Measurements from ENCODE around the gene NOL4L. TPM values are rescaled to one million over a fixed set of nuclear protein-coding genes. Genes with fewer than 3 reads are reported as not detected.

NOL4L gene
- total RNA-seq, 2 experiments from 2014 or later, result 39.1 to 41.1 TPM

DNA sequence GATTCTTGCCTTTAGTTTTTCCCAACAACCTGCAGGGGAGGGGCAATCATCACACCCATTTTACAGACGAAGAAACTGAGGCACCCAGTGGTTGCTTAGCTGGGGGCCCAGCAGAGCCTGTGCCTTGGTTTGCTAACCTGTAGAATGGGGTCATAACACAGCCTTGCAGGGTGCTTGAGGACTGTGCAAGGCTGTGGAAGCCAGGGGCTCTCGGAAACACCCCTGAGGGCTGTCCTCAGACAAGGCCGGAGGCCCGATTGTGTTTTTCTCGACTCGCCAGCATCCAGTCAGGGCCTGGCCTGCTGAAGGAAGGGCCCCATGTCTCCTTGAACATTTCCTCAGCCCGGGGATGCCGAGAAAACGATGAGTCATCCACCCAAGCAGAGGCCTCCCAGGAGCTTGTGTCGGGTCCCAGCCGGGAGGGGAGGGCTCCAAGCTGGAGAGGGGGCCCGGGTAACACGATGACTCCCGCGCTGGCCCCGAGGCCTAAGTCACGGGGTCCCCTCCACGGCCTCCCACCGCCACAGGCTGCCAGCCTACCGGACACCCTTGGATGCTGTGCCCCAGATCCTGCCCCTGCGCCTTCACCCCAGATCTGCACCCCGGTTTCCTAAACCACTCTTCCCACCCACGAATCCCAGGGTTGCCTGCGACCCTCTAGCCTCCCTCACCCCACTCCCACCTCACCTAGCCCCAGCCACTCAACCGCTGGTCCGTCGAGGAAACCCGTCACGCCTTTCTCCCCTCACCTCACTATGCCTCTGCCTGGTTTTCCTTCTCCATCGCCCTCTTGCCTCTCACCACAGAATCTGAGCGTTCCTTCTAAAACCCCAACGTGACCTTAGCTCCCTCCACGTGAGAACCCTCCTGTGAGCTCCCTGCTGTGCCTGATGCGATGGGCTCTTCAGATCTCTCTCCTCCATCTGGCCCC, 10.6 kb downstream of the NOL4L start:
- Mint-ChIP-seq H3K36me3 (no peaks in the 10 kb centered on the region), H3K4me1 (peaks cover 11% of the 10 kb centered on the region), H3K9me3 (no peaks in the 10 kb centered on the region), H3K4me3 (no peak overlapping the region), H3K27me3 (no peaks in the 10 kb centered on the region), H3K27ac (no peak overlapping the region)
- ATAC-seq (ENCODE audit: low read depth) (no peak), DNase-seq (no peak)
- POLR2A ChIA-PET, result interaction anchor here (1.4 to 1.7 kb wide), 2 partner anchors 35 to 39 kb away, joined by 3 to 6 read pairs; no protein-coding TSS in a partner anchor

- Mint-ChIP-seq H3K4me1 (peaks cover 5% of the 10 kb centered on the region), H3K4me3 (no peak overlapping the region), H3K9me3 (no peaks in the 10 kb centered on the region), H3K36me3 (no peaks in the 10 kb centered on the region), H3K27ac (no peak overlapping the region), H3K27me3 (no peaks in the 10 kb centered on the region)
- POLR2A ChIA-PET, result interaction anchor here (0.7 to 1.7 kb wide), 2 partner anchors 13 to 38 kb away, joined by 4 to 6 read pairs; no protein-coding TSS in a partner anchor
- DNase-seq (no peak), ATAC-seq (ENCODE audit: low read depth) (no peak)
Observed at GRCh38 chr20:32573167-32573851, 11.8 kb downstream of the NOL4L start.

- Mint-ChIP-seq H3K4me3 (no peak overlapping the region), H3K4me1 (no peaks in the 10 kb centered on the region), H3K9me3 (no peaks in the 10 kb centered on the region), H3K27me3 (no peaks in the 10 kb centered on the region), H3K36me3 (no peaks in the 10 kb centered on the region), H3K27ac (no peak overlapping the region)
- DNase-seq (no peak), ATAC-seq (ENCODE audit: low read depth) (no peak)
- POLR2A ChIA-PET, result interaction anchor here (0.6 kb wide), 1 partner anchor 36 kb away, joined by 3 read pairs; no protein-coding TSS in a partner anchor
Observed at GRCh38 chr20:32572271-32572968, 12.7 kb downstream of the NOL4L start.

GRCh38 chr20:32571566-32571965, 13.6 kb downstream of the NOL4L start:
- Mint-ChIP-seq H3K27ac (no peak overlapping the region), H3K27me3 (no peaks in the 10 kb centered on the region), H3K4me1 (no peaks in the 10 kb centered on the region), H3K9me3 (no peaks in the 10 kb centered on the region), H3K36me3 (no peaks in the 10 kb centered on the region), H3K4me3 (no peak overlapping the region)
- DNase-seq (no peak), ATAC-seq (ENCODE audit: low read depth) (no peak)
- POLR2A ChIA-PET, result no interaction called here

DNA sequence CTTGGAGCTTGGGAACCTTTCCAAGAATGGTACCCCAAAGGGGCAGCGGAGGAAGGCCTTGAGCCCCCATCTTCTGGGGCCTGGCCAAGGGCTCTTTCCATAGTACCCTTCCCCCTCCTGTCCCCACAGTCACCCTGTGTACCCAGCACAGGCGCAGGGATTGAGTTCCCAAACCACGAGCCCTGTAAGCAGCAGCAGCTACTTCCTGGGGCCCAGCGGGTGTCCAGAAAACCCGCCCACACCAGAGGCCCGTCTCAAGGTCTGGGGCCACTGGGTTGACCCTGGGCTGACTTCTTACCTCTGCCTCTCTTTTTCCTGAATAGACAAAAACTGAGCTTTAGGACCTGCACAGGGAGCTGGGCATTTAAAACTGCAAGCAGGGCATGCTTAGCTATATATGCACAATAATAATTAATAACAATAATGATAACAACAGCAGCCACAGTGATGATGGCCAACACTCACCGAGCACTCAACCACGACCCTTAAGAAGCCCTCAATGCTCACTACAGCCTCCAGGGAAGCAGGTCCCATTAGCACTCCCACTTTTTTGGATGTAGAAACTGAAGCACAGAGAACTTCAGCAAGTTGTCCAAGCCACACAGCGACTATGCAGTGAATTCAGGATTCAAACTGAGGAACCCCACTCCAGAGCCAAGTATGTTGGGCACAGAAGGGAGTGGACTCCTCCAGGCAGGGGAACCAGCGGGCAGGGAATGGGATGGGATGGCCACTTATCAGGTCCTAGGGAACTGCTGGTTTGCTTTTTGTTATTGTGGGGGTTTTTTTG, 14.5 kb downstream of the NOL4L start:
- Mint-ChIP-seq H3K27me3 (no peaks in the 10 kb centered on the region), H3K4me1 (peaks cover under 1% of the 10 kb centered on the region), H3K4me3 (no peak overlapping the region), H3K9me3 (no peaks in the 10 kb centered on the region), H3K27ac (no peak overlapping the region), H3K36me3 (no peaks in the 10 kb centered on the region)
- POLR2A ChIA-PET, result interaction anchor here (0.7 to 1.1 kb wide), 2 partner anchors 9 to 31 kb away, joined by 3 to 4 read pairs; no protein-coding TSS in a partner anchor
- no peak for DNase-seq
- no peak for ATAC-seq (ENCODE audit: low read depth)

GRCh38 chr20:32569380-32570305, 15.5 kb downstream of the NOL4L start:
- Mint-ChIP-seq H3K36me3 (no peaks in the 10 kb centered on the region), H3K27ac (no peak overlapping the region), H3K9me3 (no peaks in the 10 kb centered on the region), H3K27me3 (no peaks in the 10 kb centered on the region), H3K4me3 (no peak overlapping the region), H3K4me1 (peaks cover 1% of the 10 kb centered on the region)
- DNase-seq (no peak), ATAC-seq (ENCODE audit: low read depth) (no peak)
- POLR2A ChIA-PET, result interaction anchor here (0.8 to 1.3 kb wide), 4 partner anchors 16 to 46 kb away, joined by 3 read pairs; partner anchors contain the start of gene NOL4L

- no peaks in the 10 kb centered on the region for H3K9me3 Mint-ChIP-seq
- DNase-seq (no peak), ATAC-seq (ENCODE audit: low read depth) (no peak)
- no peak overlapping the region for H3K4me3 Mint-ChIP-seq
- POLR2A ChIA-PET, result interaction anchor here (0.8 to 1.3 kb wide), 3 partner anchors 17 to 45 kb away, joined by 3 read pairs; partner anchors contain the start of gene NOL4L
- no peak overlapping the region for H3K27ac Mint-ChIP-seq
- no peaks in the 10 kb centered on the region for H3K27me3 Mint-ChIP-seq
- H3K36me3 Mint-ChIP-seq, result no peaks in the 10 kb centered on the region
- H3K4me1 Mint-ChIP-seq, result peaks cover 1% of the 10 kb centered on the region
Observed at GRCh38 chr20:32569018-32569379, 16.1 kb downstream of the NOL4L start.

- Mint-ChIP-seq H3K9me3 (no peaks in the 10 kb centered on the region), H3K27me3 (no peaks in the 10 kb centered on the region), H3K4me1 (peaks cover 2% of the 10 kb centered on the region), H3K36me3 (no peaks in the 10 kb centered on the region), H3K27ac (no peak overlapping the region), H3K4me3 (no peak overlapping the region)
- DNase-seq (no peak), ATAC-seq (ENCODE audit: low read depth) (no peak)
- POLR2A ChIA-PET, result interaction anchor here (1.4 kb wide), 1 partner anchor 31 kb away, joined by 3 read pairs; no protein-coding TSS in a partner anchor
Observed at GRCh38 chr20:32567384-32568178, 17.6 kb downstream of the NOL4L start.

DNA sequence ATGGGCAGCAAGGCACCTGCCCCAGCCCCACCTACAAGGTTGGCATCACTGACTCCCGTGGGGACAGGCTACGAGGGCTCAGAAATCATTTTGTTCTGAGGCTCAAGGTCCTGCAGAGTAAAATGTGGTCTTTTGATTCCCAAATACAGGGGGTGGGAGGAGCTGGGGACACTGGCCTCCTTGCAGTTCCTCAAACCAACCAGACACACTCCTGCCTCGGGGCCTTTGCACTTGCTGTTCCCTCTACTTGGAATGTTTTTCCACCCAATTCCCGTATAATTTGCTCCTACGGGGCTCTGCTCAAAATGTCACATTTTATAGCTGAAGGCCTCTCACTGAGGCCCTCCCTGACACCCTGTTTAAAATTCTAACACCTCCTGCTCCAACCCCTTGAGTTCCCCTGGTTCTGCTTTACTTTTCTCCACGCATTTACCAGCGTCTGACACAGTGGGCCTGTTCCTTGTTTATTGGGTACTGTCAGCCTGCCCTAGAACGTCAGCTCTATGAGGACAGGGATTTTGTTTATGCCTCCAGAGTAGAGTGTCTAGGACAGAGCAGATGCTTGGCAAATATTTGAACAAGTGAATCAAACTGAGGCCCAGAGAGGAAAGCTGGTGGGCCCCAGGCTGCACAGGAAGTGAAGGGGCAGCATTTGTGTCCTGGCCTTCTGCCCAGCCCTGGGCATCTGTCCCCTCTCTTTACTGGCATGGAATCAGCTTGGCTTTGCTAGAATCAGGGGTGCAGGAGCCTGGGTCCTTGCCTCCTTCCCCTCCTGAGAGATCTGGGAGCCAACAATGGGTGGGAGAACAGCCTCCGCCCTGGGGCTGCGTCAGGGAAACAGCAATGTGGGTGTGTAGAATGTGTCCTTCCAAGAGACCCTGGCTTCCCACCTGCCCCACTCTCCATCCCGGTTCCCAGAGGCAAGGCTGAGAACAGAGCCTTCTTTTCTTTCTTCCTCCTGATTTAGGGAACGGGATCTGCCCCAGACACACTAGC, 18.5 kb downstream of the NOL4L start:
- Mint-ChIP-seq H3K27ac (peak overlapping the region; percentile 39), H3K4me1 (peaks cover 6% of the 10 kb centered on the region), H3K9me3 (no peaks in the 10 kb centered on the region), H3K36me3 (no peaks in the 10 kb centered on the region), H3K4me3 (no peak overlapping the region), H3K27me3 (no peaks in the 10 kb centered on the region)
- POLR2A ChIA-PET, result interaction anchor here (0.8 to 1.4 kb wide), 2 partner anchors 30 to 32 kb away, joined by 3 read pairs; no protein-coding TSS in a partner anchor
- ATAC-seq (ENCODE audit: low read depth) (no peak), DNase-seq (no peak)

GRCh38 chr20:32565735-32566032, 19.4 kb downstream of the NOL4L start:
- no peak for ATAC-seq (ENCODE audit: low read depth)
- no peak for DNase-seq
- POLR2A ChIA-PET, result no interaction called here
- Mint-ChIP-seq H3K4me3 (no peak overlapping the region), H3K36me3 (no peaks in the 10 kb centered on the region), H3K9me3 (no peaks in the 10 kb centered on the region), H3K27ac (peak overlapping the region; percentile 1), H3K27me3 (no peaks in the 10 kb centered on the region), H3K4me1 (peaks cover 9% of the 10 kb centered on the region)

Measured in activated naive CD8-positive, alpha-beta T cell treated with anti-CD3 and anti-CD28 coated beads, Interleukin-2, amount 10 ng/mL, durations not matched to agents 7 days and 5 days (primary cell).